ENCODE measurements around the gene TBL1XR1. TPM values are rescaled to one million over a fixed set of nuclear protein-coding genes. Genes with fewer than 3 reads are reported as not detected.

Gene TBL1XR1
- total RNA-seq, 4 donors from 2014 or later, result 103 to 131 (median 112) TPM

- TF ChIP-seq CTCF (IDR thresholded peaks at IDR 0.05; ENCODE audit: low read depth), result no peak
These were observed 135.1 kb downstream of the TBL1XR1 start for GRCh38 chr3:177062052-177062732.

- TF ChIP-seq CTCF (IDR thresholded peaks at IDR 0.05; ENCODE audit: low read depth), result no peak
These were observed 135.9 kb downstream of the TBL1XR1 start for GRCh38 chr3:177061369-177061768.

GRCh38 chr3:177060492-177060891, 136.8 kb downstream of the TBL1XR1 start:
- TF ChIP-seq CTCF (IDR thresholded peaks at IDR 0.05; ENCODE audit: low read depth), result no peak

- no peak for TF ChIP-seq CTCF (IDR thresholded peaks at IDR 0.05; ENCODE audit: low read depth)
These were observed 138.6 kb downstream of the TBL1XR1 start for GRCh38 chr3:177058648-177059047.

GRCh38 chr3:177057768-177058167, 139.5 kb downstream of the TBL1XR1 start:
- TF ChIP-seq CTCF (IDR thresholded peaks at IDR 0.05; ENCODE audit: low read depth), result no peak

- TF ChIP-seq CTCF (IDR thresholded peaks at IDR 0.05; ENCODE audit: low read depth), result no peak
These were observed 140.4 kb downstream of the TBL1XR1 start for GRCh38 chr3:177056927-177057326.

GRCh38 chr3:177055605-177056571, 141.4 kb downstream of the TBL1XR1 start:
- TF ChIP-seq CTCF (IDR thresholded peaks at IDR 0.05; ENCODE audit: low read depth), result no peak
